NT2/D1 (cell line): ENCODE measurements around the gene G6PD.
"Not testable (repeated sequence)": the region's sequence is repeated elsewhere in the genome, so short reads cannot be mapped to it uniquely, and the experiment has no call there.

Source experiments
- DNase-seq: peaks from one replicate; pipeline ENCODE4 v3.0.0-alpha.2; 2011; ENCODE audit warnings: low read depth, low spot score
- H3K27me3 ChIP-seq: 2 replicates; pipeline ENCODE4 v1.6.0; 2011; ENCODE audit warnings: mild to moderate bottlenecking; ENCODE audit not compliant: insufficient read length, insufficient read depth
- H3K36me3 ChIP-seq: 2 replicates; pipeline ENCODE4 v1.6.1; 2011; ENCODE audit warnings: mild to moderate bottlenecking, low read length, mixed read lengths; ENCODE audit not compliant: insufficient read depth, insufficient read length
- H3K4me1 ChIP-seq: 2 replicates; pipeline ENCODE4 v1.5.1; 2011; ENCODE audit not compliant: insufficient read depth, insufficient read length
- H3K4me3 ChIP-seq: 2 replicates; pipeline ENCODE4 v1.5.1; 2011; ENCODE audit warnings: low read depth; ENCODE audit not compliant: insufficient read length
- H3K9ac ChIP-seq: 2 replicates; pipeline ENCODE4 v1.6.0; 2011; ENCODE audit warnings: low read depth; ENCODE audit not compliant: insufficient read length
- H3K9me3 ChIP-seq: 2 replicates; pipeline ENCODE4 v1.5.1; 2011; ENCODE audit warnings: mild to moderate bottlenecking, low read length; ENCODE audit not compliant: insufficient read depth
- SUZ12 ChIP-seq: IDR thresholded peaks from 2 replicates; pipeline ENCODE4 v1.6.1; 2011; ENCODE audit not compliant: insufficient read length, insufficient read depth; ENCODE audit errors: extremely low read depth
- YY1 ChIP-seq: IDR thresholded peaks from 2 replicates; pipeline ENCODE4 v1.6.1; 2011; ENCODE audit not compliant: insufficient read length, insufficient read depth
- ZNF274 ChIP-seq: IDR thresholded peaks from 2 replicates; pipeline ENCODE4 v1.6.1; 2011; ENCODE audit warnings: mild to moderate bottlenecking, low read depth, low read length

G6PD gene

DNA sequence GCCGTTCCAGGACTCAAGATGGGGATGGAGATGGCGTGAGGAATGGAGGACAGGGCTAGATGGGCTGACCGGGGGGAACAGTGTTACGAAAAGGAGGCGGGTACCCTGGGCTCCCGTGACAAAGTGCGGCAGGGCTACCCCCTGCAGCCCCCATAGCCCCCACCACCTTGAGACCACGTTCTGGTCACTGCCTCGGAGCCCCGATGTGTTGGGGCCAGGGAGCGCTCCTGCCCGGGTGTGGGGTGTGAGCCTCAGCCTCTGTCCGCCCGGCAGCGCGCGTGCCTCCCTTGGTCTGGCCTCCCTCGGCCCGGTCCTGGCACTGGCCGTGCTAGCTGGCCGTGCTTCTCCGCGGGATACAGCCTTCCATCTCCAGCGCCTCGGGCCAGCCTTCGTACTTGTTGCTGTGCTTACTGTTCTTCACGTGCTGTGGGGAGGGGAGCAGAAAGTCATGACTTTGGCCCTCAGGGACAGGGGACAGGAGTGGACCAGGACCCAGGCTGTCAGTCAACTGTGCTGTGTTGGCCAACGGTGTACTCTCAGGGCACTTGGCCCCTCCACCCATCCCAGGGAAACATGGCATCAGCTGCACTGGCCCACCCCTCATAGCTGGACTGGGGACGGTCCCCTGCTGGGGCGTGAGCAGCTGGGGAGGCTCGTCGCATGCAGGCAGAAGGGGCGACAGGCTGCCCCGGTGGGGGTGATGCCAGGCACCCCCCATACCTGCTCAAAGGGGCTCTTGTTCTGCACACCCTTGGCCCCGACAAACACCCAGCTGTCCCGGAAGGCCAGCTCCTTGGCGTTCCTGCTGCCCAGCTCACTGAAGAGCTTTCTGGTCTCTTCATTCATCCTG, 39.9 kb downstream of the G6PD start:
- Histone ChIP-seq H3K27me3 (no peaks in the 10 kb centered on the region), H3K4me3 (no peak overlapping the region), H3K9me3 (no peaks in the 10 kb centered on the region), H3K4me1 (peaks cover 3% of the 10 kb centered on the region), H3K9ac (no peak overlapping the region), H3K36me3 (peaks cover 10% of the 10 kb centered on the region)
- no peak for TF ChIP-seq YY1
- no peak for TF ChIP-seq SUZ12
- no peak for TF ChIP-seq ZNF274
- DNase-seq = no peak

DNA sequence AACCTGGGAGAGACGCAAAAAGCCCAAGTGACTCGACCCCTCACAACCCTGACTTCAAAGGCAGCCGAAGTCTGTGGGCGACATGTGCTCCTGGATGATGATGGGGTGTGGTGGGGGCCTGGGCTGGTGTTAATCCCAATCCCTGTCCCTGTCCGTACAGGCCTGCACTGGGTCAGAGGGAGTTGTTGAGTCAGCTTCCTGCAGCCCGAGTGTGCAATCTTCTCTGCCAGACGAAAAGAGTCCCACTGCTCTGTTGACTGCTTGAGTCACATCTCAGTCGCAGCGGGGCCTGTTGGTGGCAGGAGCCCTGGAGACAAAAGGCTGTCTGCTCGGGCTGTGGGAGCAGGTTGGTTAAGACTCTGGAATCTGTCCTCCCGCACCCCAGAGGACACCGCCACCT, 40.9 kb downstream of the G6PD start:
- TF ChIP-seq YY1 (no peak), SUZ12 (no peak), ZNF274 (no peak)
- Histone ChIP-seq H3K4me1 (peaks cover 3% of the 10 kb centered on the region), H3K4me3 (no peak overlapping the region), H3K9ac (no peak overlapping the region), H3K9me3 (no peaks in the 10 kb centered on the region), H3K27me3 (no peaks in the 10 kb centered on the region), H3K36me3 (peaks cover 10% of the 10 kb centered on the region)
- DNase-seq = no peak

DNA sequence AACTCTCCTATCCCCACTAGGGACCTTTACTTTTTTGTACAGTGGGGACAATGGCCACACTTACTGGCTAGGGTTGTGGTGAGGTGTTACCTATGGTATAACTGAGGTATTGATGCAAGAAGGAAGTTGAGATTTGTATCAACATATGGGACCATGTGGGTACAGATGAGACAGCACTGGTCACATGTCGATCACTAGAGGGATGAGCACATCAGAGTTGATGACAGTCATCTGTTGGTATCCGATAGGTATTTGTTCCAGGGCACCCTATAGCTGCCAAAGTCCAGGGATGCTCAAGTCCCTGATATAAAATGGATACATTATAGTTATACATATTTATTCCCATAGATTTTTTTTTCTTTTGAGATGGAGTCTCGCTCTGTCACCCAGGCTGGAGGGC, 43.7 kb downstream of the G6PD start:
- Histone ChIP-seq H3K4me1 (peaks cover 3% of the 10 kb centered on the region), H3K9me3 (no peaks in the 10 kb centered on the region), H3K9ac (no peak overlapping the region), H3K36me3 (peaks cover 6% of the 10 kb centered on the region), H3K4me3 (no peak overlapping the region), H3K27me3 (no peaks in the 10 kb centered on the region)
- TF ChIP-seq YY1 (no peak), SUZ12 (no peak), ZNF274 (no peak)
- no peak for DNase-seq

DNA sequence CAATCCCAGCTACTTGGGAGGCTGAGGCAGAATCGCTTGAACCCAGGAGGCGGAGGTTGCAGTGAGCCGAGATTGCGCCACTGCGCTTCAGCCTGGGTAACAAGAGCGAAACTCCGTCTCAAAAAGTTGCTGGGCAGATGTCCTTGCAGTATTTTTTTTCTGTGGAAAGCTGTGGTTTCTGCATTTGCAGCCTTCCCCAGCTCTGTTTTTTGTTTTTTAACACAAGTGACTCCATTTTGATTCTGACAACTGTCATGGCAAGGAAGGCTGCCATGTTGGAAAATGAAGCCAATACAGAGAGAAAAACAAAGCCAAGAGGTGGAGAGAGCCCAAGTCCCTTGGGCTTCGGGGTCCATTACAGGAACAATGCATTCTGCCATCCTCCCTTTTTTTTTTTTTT, 44.5 kb downstream of the G6PD start:
- Histone ChIP-seq H3K9me3 (no peaks in the 10 kb centered on the region), H3K9ac (no peak overlapping the region), H3K36me3 (peaks cover 2% of the 10 kb centered on the region), H3K4me1 (peaks cover 3% of the 10 kb centered on the region), H3K4me3 (no peak overlapping the region), H3K27me3 (no peaks in the 10 kb centered on the region)
- DNase-seq = no peak
- TF ChIP-seq YY1 = no peak

DNA sequence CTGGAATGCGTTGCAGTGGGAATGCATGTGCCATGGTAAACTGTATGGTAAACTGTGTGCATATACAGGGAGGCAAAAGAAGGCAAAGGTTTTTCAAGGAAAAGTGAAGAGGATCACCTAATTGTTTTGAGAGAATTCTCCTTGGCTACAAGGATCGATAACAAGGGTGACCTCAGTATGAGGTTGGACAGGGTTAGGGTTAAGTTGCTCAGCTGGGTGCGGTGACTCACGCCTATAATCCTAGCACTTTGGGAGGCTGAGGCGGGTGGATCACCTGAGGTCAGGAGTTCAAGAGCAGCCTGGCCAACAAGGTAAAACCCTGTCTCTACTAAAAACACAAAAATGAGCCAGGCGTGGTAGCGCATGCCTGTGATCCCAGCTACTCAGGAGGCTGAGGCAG, 45.2 kb downstream of the G6PD start:
- H3K9ac ChIP-seq, H3K4me3 ChIP-seq, H3K4me1 ChIP-seq, DNase-seq, H3K9me3 ChIP-seq, H3K27me3 ChIP-seq, H3K36me3 ChIP-seq: not testable (repeated sequence)

DNA sequence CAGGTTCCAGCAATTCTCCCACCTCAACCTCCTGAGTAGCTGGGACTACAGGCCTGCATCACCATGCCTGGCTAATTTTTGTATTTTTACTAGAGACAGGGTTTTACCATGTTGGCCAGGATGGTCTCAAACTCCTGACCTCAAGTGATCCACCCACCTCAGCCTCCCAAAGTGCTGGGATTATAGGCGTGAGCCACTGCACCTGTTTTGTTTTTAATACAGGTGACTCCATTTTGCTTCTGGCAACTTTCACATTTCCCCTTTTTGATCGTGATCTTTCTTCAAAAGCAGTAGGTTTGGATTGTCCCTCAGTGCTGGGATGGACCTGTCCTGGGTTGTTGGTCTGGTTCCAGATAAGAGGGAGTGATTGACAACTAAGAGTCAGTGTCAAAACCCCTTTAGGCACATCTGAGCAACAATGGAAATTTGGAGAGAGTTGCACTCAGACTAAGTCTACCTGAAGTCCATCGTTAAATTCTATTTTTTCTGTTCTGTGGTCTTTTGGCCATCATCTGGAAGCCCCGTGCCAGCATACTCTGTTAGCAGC, 50.0 kb downstream of the G6PD start:
- H3K36me3 ChIP-seq, H3K9ac ChIP-seq, H3K9me3 ChIP-seq, H3K27me3 ChIP-seq, DNase-seq, H3K4me1 ChIP-seq, H3K4me3 ChIP-seq: not testable (repeated sequence)

DNA sequence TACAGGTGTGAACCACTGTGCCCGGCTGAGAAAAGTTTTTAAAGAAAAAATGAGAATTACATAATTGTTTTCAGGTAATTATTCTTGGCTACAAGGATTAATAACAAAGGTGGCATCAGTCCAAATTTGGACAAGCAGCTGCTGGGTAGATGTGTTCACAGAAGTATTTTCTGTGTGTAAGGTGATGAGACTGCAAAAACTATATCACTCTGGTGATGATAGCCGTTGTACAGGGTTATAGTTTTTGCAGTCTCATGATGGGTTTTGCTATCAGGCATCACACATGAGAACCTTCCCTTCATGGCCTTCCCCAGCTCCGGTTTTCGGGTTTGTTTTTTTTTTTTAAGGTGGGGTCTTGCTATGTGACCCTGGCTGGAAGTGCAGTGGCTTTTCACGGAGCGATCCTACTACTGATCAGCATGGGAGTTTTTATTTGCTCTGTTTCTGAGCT, 51.1 kb downstream of the G6PD start:
- Histone ChIP-seq H3K27me3 (no peaks in the 10 kb centered on the region), H3K36me3 (no peaks in the 10 kb centered on the region), H3K4me3 (no peak overlapping the region), H3K4me1 (no peaks in the 10 kb centered on the region), H3K9me3 (no peaks in the 10 kb centered on the region), H3K9ac (no peak overlapping the region)
- DNase-seq = no peak
- TF ChIP-seq ZNF274 = no peak
- TF ChIP-seq SUZ12 = no peak
- no peak for TF ChIP-seq YY1
